HG02870 (cell line): Measurements from ENCODE around the gene MCRS1.
"Not testable (repeated sequence)": the region's sequence is repeated elsewhere in the genome, so short reads cannot be mapped to it uniquely, and the experiment has no call there.

Experiments
- ATAC-seq: cut with Tn5 transposase; IDR thresholded peaks from one replicate; pipeline ENCODE4 v1.9.1; 2021; ENCODE audit warnings: mild to moderate bottlenecking, moderate library complexity; ENCODE audit not compliant: unreplicated experiment

Gene MCRS1

DNA sequence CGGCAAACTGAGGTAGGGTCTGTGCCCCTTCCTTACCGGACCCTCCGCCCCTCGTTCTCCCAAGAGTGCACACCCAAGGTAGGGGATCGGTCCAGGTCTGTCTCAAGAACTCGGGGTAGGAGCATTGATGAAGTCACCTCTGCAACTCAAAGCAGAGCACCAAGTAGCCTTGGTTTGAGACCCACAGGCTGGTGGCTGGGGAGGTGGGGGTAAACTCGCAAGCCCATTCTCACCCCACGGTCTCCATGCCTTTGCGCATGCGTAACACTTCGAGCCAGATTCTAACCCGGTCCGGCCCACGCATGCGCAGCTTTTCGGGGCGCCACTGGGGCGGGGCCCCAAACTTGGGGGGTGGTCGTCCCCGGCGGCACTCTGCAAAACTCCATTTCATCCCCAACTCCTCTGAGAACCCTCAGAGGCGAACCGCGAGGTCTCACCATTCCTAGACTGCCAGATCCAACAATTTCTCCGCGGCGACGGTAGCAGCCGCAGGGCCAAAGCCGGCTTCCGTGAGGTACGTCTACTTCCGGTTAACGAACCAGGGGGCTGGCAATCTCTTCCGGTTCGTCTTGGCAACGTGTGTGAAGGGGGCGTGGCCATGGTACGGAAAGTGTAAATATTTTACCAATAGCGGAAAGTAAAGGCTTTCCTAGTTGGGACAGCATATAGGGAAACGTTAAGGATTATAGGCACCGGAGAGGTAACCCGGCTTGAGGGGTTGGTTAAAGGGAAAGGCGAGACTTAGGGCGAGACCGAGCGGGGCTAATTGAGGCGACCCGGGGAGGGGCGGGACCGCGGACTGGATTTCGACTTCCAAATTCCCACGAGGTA, at the start of gene MCRS1:
Gene MCRS1, minus strand, starts transcription at position 532 of the 831 bp plus-strand sequence. CDS start 1,411 bp downstream, outside the sequence.
- ATAC-seq: peak; percentile 88

DNA sequence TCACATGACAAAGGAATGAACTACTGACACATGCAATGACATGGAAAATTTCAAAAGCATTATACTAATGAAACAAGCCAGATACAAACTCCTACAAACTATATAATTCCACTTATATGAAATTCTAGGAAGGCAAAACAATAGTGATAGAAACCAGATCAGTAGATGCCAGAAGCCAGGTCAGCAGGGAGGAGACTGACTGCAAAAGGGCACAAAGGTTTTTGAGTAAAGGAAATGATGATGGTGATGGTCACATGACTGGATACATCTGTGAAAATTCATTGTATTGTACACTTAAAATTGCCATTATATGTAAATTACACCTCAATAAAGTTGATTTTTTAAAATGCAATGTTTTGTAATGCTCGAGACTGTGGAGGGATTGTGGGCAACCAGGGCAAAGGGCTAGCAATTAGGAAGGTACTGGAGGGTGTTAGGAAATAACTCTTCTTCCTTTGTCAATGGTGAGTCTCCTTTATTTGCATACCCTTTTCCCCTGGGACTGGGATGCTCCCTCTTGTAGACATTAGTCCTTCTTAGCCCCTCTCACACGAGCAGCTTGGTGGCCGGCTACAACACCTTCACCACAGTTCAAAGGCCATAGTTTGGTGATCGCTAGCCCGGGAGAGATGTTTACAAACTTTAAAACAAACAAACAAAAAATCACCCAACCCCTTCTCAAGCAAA, 48.7 kb upstream of the MCRS1 start:
- ATAC-seq: no peak

- ATAC-seq: no peak
These were observed 47.8 kb upstream of the MCRS1 start for GRCh38 chr12:49615725-49616124.

GRCh38 chr12:49612210-49612609, 44.3 kb upstream of the MCRS1 start:
- no peak for ATAC-seq

GRCh38 chr12:49610785-49611184, 42.8 kb upstream of the MCRS1 start:
- ATAC-seq: not testable (repeated sequence)

DNA sequence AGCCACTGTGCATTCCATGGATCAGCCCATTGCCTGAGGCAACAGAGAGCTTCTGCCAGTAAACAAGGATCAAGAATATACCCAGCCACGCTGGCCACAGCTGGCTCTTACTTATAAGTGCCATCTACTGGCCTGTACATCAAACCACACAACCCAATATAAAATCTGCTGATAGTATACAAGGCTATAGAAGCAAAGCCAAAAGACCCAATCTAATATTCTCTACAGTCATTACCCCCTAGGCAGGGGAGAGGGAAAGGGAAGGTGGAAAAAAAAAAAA, 41.9 kb upstream of the MCRS1 start:
- no peak for ATAC-seq

DNA sequence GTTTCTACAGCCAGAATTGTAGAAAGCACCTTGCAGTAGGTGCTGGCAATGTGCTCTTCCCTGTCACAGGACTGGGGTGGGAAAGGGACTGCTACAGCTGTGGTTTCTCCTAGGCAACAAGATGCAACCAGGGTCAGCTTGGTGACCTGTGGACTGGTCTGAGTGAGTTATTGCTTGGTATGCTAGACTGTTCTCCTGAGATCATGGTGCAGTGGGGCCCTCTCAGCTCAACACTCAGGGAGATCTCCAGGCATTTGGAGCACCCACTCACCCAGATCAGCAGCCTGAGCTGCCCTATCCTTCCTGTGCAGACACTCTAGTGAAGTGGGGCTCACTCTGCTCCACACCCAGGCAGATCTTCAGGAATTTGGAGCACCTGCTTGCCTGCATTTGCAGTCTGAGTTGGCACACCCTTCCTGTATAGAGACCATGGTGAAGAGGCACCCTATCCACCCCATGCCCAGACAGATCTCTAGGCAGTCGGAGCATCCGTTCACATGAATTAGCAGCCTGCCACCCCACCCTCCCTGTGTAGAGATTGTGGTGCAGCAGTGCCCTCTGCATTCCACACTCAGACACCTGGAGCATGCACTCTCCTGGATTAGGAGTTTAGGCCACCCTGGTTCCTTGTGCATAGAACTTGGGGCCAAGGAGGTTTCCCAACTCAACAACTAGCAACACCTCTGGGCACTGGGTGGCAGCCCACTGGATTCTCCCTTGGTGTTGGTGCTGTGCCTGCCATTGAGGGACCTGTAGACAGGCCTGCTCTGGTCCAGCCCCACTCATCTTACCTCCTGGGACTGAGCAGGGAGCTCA, 41.3 kb upstream of the MCRS1 start:
- ATAC-seq: no peak

GRCh38 chr12:49605539-49605938, 37.6 kb upstream of the MCRS1 start, which contains the start of gene FAM186B:
Gene FAM186B (minus strand): TSS chr12:49605639. CDS start chr12:49605477, 162 bp downstream.
- ATAC-seq: not testable (repeated sequence)

DNA sequence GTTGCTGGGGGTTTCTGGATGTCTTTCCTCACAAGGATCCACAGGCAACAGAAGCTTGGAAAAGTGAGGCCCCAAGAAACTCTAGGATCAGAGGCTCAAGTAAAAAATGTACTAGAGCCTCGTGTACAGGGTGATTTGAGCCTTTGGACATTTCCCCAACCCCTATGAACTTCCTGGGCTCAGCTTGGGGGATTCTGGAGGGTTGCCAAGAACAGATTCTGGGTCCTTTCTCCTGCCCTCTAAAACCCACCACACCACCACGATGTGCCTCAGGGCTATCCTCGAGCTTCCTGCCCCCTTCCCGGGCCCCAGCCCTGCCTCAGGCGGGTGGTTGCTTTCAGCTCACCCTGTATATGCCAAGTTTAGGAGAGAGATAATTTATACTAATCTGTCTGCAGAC, 36.9 kb upstream of the MCRS1 start:
- no peak for ATAC-seq

- ATAC-seq: no peak
These were observed 35.8 kb upstream of the MCRS1 start for GRCh38 chr12:49603721-49604120.

DNA sequence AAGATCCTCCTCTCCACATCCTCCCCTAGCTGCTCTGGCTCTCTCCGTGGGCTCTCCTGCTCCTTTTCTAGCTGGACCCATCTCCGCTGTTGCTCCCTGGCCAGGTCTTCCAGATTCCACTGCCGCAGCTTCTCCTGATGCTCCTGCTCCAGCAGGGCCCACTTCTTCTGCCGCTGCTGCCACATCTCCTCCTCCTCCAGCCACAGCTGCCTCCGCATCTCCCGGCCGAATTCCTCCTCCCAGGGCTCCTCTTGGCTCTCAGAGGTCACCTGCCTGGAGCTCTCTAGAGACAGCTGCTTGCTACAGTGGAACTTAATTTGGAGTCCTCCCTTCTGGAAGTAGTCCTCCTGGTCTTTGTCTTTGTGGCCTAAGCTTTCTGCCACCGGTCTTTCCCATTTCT, 32.0 kb upstream of the MCRS1 start:
- no peak for ATAC-seq

GRCh38 chr12:49598527-49598926, 30.6 kb upstream of the MCRS1 start:
- ATAC-seq: no peak

DNA sequence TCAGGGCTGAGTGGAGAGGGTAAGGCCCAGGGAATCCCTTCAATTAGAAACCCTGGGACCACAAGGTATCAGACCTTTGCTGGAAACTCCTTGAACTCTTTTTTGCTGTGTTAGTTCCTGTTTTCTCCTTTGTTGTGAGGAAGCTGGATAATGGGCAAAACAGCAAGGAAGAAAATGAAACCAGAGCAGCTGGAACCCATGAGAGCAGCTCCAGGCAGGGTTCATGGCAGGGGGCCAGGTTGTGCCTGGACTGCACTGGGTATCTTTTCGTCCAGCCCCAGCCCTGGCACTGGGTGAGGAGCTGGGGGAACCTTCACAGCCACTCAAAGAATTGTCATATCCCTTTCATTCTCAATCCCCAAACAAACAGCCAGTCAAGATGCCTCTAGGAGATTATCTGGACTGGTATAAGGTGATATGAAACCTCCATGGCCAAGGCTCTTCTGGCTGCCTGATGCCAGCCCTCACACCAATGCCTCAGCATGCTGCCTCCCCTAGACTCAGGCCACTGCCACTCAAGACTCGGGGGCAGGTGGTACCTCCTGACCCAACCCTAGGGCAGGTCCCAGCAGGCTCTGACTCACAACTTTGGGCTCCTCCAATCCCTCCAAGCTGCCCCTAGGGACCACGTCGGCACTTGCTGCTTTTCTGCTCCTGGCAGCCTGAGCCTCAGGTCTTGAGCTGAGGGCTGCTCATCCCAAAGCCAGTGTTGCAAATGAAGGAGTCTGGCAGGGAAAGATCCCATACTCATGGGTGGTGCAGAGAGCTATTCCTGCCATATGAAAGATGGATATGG, 21.0 kb upstream of the MCRS1 start:
- ATAC-seq: no peak

GRCh38 chr12:49588281-49588680, 20.3 kb upstream of the MCRS1 start:
- no peak for ATAC-seq

DNA sequence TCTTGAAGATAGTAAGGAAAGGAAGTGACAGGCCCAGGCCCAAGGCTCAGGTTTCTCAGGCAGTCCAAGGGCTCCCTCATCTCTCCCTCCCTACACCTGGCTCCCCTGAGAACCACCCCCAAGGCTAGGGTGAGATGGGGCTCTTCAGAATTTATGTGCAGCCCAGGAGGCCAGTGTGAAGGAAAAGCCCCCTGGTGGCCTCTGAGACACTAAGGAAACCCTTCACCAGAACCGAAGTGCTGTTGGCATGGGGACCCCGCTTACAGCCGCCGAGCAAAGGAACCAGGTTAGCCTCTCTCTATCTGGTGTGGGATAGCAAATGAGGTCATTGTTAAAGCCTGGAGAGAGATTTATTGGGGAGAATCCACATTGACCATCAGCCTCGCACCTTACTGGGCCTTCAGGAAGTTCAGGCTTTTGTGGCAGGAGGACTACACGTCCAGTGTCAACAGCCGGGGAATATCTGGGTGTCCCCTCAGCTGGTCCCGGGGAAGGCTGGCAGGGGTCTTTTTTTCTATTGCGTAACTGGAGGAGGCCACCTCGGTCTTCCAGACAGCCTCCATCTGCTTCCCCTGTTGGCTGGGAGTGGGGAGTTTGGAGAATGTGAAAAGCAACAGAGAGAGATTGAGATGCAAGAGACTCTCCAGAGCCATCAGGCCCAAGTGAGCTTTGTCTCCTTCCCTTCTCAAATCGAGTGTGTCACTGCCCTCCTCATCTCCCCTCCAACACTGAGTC, 19.4 kb upstream of the MCRS1 start:
- ATAC-seq: no peak

DNA sequence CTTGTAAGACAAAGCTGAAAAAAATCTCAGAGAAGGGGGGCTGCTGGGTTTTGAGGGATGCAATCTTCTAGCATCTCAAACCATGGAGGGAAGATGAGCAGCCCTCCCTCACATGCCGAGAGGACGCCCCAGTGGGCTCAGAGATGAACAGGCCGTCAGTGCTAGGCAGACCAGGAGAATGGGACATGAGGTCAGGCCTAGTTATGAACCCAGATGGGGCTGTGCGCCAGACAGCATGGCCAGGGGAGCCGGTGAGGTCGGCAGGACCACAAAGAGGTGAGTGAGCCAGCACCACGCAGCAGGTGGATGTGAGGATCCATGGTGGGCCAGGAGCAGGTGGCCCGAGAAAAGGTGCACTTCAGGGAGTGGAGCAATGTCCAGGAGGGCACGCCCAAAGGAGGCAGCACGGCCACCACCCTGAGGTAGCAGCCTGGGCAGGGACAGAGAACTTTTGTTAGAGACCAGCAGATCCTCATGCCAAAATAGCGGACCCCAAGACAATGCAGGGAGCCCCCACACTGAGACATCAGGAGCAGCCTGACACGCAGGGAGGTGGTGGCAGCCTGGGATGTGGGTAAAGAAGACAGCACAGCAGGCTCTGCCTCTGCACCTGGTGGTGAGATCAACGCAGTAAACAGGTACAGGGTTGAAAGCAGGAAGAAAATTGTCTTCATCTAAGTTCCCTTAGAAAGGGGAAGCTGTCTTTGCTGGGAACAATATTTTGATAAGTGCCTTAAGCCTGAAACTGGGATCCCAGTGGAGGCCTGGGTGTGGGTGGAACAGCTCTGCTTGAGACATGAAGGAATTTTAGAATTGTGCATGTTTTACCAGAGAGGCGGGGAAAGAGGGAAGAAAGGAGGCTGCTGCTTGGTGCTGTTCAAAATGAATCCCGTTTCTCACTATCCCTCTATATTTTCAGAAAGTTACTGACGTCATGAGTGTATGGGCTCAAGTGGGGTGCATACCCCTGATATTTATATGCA, 17.8 kb upstream of the MCRS1 start:
- no peak for ATAC-seq

DNA sequence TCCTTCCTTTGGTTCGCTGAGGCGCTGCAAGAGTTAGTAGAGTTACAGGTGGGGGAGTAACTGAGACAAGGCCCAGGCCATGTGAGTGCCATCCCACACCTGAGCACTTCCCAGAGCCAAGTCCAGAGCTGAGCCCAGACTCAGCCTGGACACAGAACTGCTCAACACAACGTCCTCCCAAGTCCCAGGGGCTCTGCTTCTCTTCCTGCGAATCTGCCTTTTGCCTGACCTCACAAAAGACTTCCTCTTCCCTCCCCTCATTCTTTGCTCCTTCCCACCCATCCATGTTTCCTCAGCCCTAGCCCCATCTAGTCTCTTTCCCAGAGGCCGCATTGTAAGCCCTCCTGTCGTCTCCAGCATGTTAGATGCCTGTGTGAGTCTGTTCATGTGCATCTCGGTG, 16.6 kb upstream of the MCRS1 start:
- ATAC-seq: no peak

GRCh38 chr12:49583366-49584094, 15.6 kb upstream of the MCRS1 start:
- no peak for ATAC-seq
